ENCODE measurements around the gene ABCC1.

The ABCC1 gene

GRCh38 chr16:16080465-16081065 lies 131.1 kb downstream of the ABCC1 start:
- Histone ChIP-seq H4K20me1 (ENCODE audit: insufficient read depth, low read length) (no peaks in the 10 kb centered on the region), H3K36me3 (replicated peaks; ENCODE audit: low read depth, low read length) (peaks cover 73% of the 10 kb centered on the region), H3K4me2 (ENCODE audit: low read length) (no peak overlapping the region), H3K4me3 (ENCODE audit: low read length) (no peak overlapping the region), H2AFZ (ENCODE audit: low read depth, low read length) (no peak overlapping the region), H3K79me2 (ENCODE audit: low read length) (no peaks in the 10 kb centered on the region), H3K4me1 (ENCODE audit: low read length) (no peaks in the 10 kb centered on the region), H3K9ac (ENCODE audit: low read length) (no peak overlapping the region), H3K27ac (ENCODE audit: low read length) (no peak overlapping the region), H3K9me3 (ENCODE audit: insufficient read depth, low read length) (peaks cover 6% of the 10 kb centered on the region; the same call in 1 of the 2 replicates), H3K27me3 (ENCODE audit: low read depth, low read length) (no peaks in the 10 kb centered on the region)
- TF ChIP-seq CTCF (IDR thresholded peaks at IDR 0.05; ENCODE audit: low read depth, low read length) (no peak), EZH2phosphoT487 (IDR thresholded peaks at IDR 0.05; ENCODE audit: low read depth) (no peak)

- Histone ChIP-seq H3K9me3 (ENCODE audit: insufficient read depth, low read length) (peaks cover 6% of the 10 kb centered on the region; the same call in 1 of the 2 replicates), H3K4me2 (ENCODE audit: low read length) (no peak overlapping the region), H3K27ac (ENCODE audit: low read length) (no peak overlapping the region), H2AFZ (ENCODE audit: low read depth, low read length) (no peak overlapping the region), H3K36me3 (replicated peaks; ENCODE audit: low read depth, low read length) (peaks cover 74% of the 10 kb centered on the region), H3K4me3 (ENCODE audit: low read length) (no peak overlapping the region), H4K20me1 (ENCODE audit: insufficient read depth, low read length) (no peaks in the 10 kb centered on the region), H3K27me3 (ENCODE audit: low read depth, low read length) (no peaks in the 10 kb centered on the region), H3K79me2 (ENCODE audit: low read length) (no peaks in the 10 kb centered on the region), H3K4me1 (ENCODE audit: low read length) (no peaks in the 10 kb centered on the region), H3K9ac (ENCODE audit: low read length) (no peak overlapping the region)
- TF ChIP-seq CTCF (IDR thresholded peaks at IDR 0.05; ENCODE audit: low read depth, low read length) = no peak
- TF ChIP-seq EZH2phosphoT487 (IDR thresholded peaks at IDR 0.05; ENCODE audit: low read depth) = no peak
These were observed 131.7 kb downstream of the ABCC1 start for GRCh38 chr16:16081141-16081540.

- H3K4me2 ChIP-seq (ENCODE audit: low read length) = no peak overlapping the region
- H3K9ac ChIP-seq (ENCODE audit: low read length) = no peak overlapping the region
- H3K4me3 ChIP-seq (ENCODE audit: low read length) = no peak overlapping the region
- TF ChIP-seq CTCF (IDR thresholded peaks at IDR 0.05; ENCODE audit: low read depth, low read length) = no peak
- TF ChIP-seq EZH2phosphoT487 (IDR thresholded peaks at IDR 0.05; ENCODE audit: low read depth) = no peak
- H3K79me2 ChIP-seq (ENCODE audit: low read length) = no peaks in the 10 kb centered on the region
- H3K36me3 ChIP-seq (replicated peaks; ENCODE audit: low read depth, low read length) = peaks cover 70% of the 10 kb centered on the region
- H3K9me3 ChIP-seq (ENCODE audit: insufficient read depth, low read length) = peaks cover 6% of the 10 kb centered on the region; the same call in 1 of the 2 replicates
- H3K4me1 ChIP-seq (ENCODE audit: low read length) = no peaks in the 10 kb centered on the region
- no peaks in the 10 kb centered on the region for H3K27me3 ChIP-seq (ENCODE audit: low read depth, low read length)
- no peak overlapping the region for H2AFZ ChIP-seq (ENCODE audit: low read depth, low read length)
- H3K27ac ChIP-seq (ENCODE audit: low read length) = no peak overlapping the region
- no peaks in the 10 kb centered on the region for H4K20me1 ChIP-seq (ENCODE audit: insufficient read depth, low read length)
These were observed 132.8 kb downstream of the ABCC1 start for GRCh38 chr16:16082255-16082654.

DNA sequence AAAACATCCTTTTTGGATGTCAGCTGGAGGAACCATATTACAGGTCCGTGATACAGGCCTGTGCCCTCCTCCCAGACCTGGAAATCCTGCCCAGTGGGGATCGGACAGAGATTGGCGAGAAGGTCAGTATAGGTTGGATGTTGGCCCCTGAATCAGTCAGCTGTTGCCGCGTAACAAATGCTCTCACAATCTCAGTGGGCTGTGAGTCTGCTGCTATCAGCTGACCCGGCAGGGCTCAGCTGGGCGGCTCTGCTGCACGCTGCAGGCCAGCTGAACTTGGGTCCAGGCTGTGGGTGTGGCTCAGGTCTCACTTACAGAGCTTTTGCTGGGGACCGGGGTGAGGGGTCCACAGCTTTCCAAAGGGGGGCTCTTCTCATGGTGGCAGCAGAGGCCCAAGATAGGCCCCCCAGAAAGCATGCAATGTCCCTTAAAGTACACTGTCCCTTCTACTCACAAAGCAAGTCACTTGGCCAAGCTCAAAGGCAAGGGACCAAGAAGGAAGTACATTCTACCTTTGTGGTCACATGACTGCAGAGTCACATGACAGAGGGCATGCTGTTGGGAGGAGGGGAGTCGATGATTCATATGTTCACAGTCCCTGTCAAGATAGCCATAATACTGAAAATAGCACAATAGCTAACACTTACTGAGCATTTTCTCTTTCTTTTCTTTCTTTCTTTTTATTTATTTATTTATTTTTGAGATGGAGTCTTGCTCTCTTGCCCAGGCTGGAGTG lies 134.2 kb downstream of the ABCC1 start:
- Histone ChIP-seq H4K20me1 (ENCODE audit: insufficient read depth, low read length) (no peaks in the 10 kb centered on the region), H3K27ac (ENCODE audit: low read length) (no peak overlapping the region), H3K4me1 (ENCODE audit: low read length) (no peaks in the 10 kb centered on the region), H3K36me3 (replicated peaks; ENCODE audit: low read depth, low read length) (peaks cover 63% of the 10 kb centered on the region), H3K9me3 (ENCODE audit: insufficient read depth, low read length) (peaks cover 6% of the 10 kb centered on the region; the same call in 1 of the 2 replicates), H3K4me2 (ENCODE audit: low read length) (no peak overlapping the region), H3K4me3 (ENCODE audit: low read length) (no peak overlapping the region), H3K79me2 (ENCODE audit: low read length) (no peaks in the 10 kb centered on the region), H3K27me3 (ENCODE audit: low read depth, low read length) (no peaks in the 10 kb centered on the region), H3K9ac (ENCODE audit: low read length) (no peak overlapping the region), H2AFZ (ENCODE audit: low read depth, low read length) (no peak overlapping the region)
- TF ChIP-seq CTCF (IDR thresholded peaks at IDR 0.05; ENCODE audit: low read depth, low read length) (no peak), EZH2phosphoT487 (IDR thresholded peaks at IDR 0.05; ENCODE audit: low read depth) (no peak)
